HG02588 (cell line): ENCODE data around the gene SLC6A17.

Experiments used
- ATAC-seq: cut with Tn5 transposase; IDR thresholded peaks from one replicate; pipeline ENCODE4 v1.9.1; 2021; ENCODE audit warnings: mild to moderate bottlenecking, moderate library complexity; ENCODE audit not compliant: unreplicated experiment

Gene SLC6A17

GRCh38 chr1:110135246-110135645 is 15.0 kb upstream of the SLC6A17 start:
- no peak for ATAC-seq

GRCh38 chr1:110135666-110136065 is 14.6 kb upstream of the SLC6A17 start:
- ATAC-seq = no peak

GRCh38 chr1:110136911-110137310 is 13.4 kb upstream of the SLC6A17 start:
- no peak for ATAC-seq

DNA sequence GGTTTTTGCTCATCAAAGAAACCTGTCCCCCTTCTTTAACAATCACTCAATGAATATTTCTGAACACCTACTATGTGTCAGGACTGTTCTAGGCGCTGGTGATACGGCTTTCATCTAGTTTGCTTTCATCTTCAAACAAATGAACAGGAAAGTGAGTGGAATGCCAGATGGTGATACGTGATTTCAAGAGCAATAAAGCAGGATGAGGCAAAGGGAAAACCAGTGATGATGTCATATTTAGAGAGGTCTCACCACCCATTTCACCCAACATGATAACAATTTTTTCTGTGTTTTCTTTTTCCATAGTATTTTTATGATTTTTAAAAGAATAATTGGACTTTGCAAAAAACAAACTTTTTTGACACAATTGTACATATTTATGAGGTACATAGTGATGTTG is 11.3 kb upstream of the SLC6A17 start:
- ATAC-seq = no peak

DNA sequence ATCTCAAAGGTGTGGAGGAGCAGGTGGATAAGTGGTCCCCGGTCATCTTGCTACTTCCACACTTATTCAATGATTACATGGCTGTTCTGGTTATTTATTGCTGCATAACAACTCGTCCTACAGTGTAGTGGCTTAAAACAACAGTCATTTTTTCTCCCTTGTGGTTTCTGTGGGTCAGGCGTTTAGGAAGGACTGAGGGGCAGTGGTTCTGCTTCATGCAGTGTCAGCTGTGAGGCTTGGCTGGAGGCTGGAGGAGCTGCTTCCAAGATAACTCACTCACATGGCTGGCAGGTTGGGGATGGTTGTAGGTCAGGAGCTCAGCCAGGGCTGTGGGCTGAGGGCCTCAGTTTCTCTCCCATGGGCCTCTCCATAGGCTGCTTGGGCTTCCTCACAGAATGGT is 5.9 kb upstream of the SLC6A17 start:
- ATAC-seq = no peak

- no peak for ATAC-seq
Observed at GRCh38 chr1:110148961-110149360, 1.3 kb upstream of the SLC6A17 start.

GRCh38 chr1:110151175-110151669 is 928 bp downstream of the SLC6A17 start:
- no peak for ATAC-seq

DNA sequence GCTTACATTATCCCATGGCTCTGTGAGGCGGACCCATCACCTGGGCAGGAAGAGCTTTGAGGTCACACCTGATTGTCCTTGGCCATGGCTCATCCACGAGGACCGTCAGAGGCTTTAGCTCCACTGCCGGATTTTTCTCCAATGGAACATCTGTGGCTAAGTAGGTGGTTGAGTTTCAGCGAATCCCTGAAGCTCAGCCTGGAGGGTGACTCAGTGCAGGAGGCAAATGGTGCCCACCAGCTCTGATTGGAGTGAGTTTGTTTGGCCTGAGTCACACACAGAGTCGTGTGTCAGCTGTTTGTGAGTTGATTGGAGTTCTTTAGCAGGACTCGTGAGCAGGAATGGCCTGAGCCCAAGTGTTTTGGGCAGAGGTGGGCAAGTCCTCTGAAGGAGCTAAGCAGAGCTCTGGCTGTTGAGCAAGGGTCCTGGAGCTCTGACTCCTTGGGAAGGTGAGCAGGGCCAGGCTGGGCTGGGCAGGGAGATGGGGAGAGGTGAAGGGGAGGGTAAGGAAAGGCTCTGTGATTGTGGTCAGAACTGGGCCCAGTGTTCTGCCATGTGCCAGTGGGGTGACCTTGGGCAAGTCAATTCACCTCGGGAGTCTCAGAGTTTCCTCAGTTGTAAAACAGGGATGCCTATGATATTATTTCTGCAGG is 2.0 kb downstream of the SLC6A17 start:
- no peak for ATAC-seq

GRCh38 chr1:110153407-110153950 is 3.2 kb downstream of the SLC6A17 start:
- ATAC-seq = no peak

DNA sequence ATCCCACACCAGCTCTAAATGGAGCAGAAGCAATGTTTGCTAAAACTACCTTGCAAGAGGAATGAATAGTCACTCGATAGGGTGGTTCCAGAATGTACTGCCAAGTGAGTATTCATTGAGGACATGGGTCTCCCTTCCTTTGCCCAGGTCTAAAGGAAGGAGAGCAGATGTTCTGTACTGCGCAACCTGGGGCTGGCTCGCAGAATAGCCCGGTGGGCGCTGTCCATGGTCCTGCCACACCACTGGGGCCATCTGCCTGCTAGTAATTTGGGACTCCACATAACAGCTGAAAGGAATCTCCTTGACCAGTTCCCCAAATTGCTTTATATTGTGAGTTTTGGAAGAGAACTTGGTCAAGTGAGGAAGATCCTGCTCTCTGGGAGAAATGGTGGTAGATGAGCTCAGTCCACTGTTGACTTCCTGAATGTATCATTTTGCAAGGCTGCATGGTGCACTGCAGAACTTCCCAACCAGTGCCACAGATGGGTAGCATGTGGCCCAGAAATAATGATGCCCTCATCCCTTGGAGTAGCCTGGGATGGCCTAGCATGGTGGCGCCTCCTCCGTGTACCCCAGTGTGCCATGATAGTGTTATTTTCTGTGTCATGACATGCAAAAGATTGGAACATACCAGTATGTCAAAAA is 5.7 kb downstream of the SLC6A17 start:
- ATAC-seq = no peak

DNA sequence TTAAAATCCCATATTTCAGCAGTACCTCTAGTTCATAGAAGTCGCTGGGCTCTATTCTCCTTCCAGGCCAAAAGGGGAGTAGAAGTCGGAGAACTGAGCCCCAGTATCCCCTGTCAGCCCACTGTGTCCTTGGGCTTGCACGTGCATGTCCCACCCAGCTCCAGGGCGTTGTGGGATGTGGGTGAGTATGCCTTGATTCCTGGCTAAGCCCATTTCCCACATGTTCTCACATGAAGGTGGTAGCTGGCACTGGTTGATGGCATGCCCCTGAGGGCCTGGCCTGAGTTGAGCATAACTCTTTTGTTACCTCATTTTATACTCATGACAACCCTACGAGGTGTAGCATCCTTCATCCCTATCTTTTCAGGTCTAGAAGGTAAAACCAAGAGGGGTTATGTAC is 8.0 kb downstream of the SLC6A17 start:
- ATAC-seq = no peak

GRCh38 chr1:110159168-110159567 is 8.9 kb downstream of the SLC6A17 start:
- ATAC-seq = no peak

DNA sequence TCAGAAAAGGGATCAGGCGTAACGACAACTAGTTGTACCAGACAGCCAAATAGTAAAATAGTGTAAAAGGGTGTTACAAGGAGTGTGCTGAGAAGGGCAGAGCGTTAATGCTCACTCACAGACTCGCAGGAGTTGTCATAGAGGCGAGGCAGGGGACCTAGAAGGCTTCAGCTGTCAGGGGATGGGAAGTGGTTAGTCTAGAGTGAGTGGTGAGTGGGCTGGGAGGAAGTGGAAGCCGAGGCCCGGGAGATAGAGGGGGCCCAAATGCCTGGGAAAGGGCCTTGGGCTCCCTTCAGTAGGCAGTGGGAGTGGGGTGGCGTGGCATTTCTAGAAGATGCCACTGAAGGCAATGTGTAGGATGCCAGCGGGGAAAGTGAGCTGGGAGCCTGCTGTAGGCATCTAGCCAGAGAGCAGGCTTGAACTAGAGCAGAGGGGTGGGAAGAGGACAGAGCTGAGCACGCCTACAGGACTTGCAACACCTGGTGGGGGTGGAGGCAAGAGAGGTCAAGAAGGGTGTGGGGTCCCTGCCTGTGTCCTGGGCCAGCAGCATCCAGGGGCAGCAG is 10.3 kb downstream of the SLC6A17 start:
- ATAC-seq = no peak

GRCh38 chr1:110161165-110161564 is 10.9 kb downstream of the SLC6A17 start:
- no peak for ATAC-seq

GRCh38 chr1:110161849-110162248 is 11.6 kb downstream of the SLC6A17 start:
- ATAC-seq = no peak

DNA sequence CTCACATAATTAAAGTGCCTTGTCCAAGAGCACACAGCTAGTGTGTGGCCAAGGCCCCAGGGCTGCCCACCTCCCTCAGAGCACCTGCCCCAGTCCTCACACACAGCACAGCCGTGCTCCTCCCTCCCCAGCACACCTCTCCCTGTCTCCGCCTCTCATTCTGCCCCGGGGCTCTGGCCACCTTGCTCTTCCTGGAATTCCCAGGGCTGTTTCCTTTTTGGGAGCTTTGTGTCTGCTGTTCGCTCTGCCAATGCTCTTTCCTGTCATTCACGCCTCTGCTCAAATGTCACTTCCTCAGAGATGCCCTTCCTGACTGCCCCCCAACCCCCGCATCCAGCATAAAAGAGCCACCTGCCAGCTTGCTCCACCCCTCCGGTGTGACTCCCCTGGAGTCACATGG is 13.3 kb downstream of the SLC6A17 start:
- no peak for ATAC-seq

DNA sequence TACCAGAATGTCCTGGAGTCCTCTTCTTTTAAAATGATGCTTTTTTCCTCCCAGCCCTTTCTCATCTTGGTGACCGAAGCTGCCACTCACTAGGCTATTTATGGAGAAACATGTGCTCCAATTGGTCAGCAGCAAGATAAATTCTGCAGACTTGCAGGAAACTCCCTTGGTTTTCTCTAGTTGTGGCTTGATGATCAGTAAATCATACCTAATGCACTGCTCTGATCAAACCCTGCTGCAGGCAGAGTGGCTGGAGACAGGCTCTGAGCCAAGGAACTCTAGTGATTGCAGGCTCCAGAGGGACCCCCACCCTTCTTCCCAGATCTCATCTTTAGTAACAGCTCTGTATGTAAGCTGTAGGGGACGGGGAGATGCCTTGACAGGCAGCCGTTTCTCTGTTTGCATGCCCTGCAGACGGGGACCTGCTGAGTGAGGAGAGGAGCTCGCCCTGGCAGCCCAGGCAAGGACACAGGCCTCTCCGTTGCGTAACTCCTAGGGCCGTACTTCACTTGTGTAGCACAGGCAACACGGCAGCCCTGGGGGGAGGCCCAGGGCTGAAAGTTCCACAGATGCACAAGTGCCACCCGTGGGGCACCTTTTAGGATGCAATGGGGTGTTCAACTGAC is 14.5 kb downstream of the SLC6A17 start:
- ATAC-seq = no peak

DNA sequence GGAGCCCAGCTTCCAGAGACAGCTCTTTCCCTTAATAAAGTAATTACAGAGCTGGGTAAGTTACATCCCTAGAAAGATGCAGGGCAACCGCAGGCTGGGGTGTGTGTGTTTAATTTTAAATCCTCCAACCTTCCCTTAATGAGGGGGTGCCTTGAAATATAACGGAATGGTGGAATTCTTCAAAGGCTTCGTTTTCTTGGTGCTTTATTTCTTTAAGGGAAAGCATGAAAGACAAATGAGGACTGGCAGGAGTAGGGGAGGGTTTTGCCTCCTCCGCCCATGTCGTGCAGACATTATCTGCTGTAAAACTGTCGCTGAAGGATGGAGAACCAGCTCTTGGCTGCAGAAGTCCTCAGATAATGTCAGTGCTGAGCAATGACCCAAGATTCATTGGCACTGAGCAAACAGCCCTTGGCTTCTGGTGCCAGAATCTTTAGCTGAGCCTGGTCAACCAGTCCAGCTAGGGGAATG is 15.5 kb downstream of the SLC6A17 start:
- ATAC-seq = no peak

- ATAC-seq = no peak
Observed at GRCh38 chr1:110166861-110167260, 16.6 kb downstream of the SLC6A17 start.

DNA sequence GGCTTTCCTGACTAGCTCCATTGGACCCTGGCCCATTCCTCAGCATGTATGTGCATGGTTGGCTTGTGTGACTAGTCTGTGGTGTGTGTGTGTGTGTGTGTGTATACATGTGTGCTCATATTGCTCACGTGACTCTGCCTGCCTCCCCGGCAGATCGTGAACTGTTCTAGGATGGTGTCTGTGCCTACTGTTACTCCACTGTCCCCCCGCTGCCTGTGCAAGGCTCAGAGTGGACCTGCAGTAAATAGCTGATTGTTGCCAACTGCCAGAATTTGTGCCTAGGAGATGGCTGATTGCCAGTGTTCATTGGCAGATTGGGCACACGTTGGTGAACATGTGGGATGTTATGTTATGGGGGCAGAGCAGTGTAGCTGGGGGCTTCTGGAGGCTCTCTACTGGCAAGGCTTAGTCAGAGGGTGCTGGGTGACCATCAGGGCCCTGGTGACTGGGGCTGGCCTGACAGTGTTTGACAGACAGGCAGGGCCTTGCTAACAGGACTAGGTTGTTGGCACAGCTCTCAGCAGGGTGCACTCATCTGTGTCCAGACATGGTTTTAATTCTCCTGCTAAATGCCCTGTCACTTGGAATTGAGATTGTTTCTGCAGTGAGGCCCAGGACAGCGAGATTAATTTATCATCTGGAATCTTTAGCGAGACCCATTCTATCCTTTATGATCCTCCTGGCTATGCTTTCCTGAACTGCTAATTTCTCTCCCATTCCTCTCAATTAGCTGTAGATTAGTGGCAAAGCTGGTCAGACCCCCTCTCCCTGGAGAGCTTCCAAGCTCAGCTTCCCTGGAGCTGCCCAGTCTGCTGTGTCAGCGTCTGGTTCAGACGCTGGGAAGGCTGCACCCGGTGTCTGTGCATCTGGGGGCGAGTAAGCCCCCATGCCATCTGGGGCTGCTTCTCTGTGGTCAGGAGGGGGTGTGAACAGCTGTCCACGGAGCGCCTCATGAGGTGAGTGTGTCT is 20.8 kb downstream of the SLC6A17 start:
- ATAC-seq = no peak
